ENCODE data around the gene UMPS.

DNA sequence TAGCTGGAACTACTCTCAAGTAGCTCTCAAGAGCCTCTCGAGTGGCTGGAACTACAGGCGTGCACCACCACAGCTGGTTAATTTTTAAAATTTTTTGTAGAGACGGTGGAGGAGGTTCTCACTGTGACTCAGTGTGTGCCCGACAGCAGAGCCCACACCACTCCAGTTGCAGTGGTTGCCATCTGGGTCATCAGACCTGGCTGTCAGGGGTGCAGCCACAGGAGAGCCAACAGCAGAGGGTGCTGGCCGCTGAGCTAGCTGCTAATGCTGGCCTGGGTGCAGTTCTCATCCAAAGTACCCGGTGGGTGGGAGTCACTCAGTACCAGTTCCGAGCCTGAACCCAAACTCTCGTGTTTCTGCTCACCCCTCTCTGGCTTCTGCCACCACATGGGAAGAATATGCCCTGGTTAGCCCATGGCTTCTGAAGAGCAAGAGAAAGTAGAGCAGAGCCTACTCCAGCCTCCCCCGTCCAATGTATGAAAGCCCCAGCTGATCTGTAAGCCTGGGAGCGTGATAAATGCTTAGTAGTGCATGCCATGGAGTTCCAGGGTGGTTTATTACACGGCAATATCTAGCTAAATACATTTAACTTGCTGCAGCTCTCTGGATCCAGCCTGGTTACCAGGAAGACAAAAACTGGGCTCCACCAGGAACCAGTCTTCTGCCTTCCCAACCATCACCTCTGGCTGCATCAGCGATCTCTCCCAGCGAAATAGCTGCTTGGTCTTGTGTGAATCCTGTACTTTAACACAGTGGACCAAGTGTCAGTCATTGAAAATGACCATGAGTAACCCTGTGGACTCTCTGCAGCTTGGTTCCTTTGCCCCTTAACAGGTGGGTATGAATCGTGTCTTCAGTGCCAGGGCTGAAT is 17.1 kb downstream of the UMPS start:
- no peak for TF ChIP-seq HDGF (IDR thresholded peaks at IDR 0.05; ENCODE audit: borderline replicate concordance)
- TF ChIP-seq, protein P1, sequence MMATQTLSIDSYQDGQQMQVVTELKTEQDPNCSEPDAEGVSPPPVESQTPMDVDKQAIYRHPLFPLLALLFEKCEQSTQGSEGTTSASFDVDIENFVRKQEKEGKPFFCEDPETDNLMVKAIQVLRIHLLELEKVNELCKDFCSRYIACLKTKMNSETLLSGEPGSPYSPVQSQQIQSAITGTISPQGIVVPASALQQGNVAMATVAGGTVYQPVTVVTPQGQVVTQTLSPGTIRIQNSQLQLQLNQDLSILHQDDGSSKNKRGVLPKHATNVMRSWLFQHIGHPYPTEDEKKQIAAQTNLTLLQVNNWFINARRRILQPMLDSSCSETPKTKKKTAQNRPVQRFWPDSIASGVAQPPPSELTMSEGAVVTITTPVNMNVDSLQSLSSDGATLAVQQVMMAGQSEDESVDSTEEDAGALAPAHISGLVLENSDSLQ (IDR thresholded peaks at IDR 0.05), result no peak
- no peak for TF ChIP-seq ELF4 (IDR thresholded peaks at IDR 0.05)

All from HEK293T (cell line).